ENCODE data around the gene MNAT1.

The MNAT1 gene

DNA sequence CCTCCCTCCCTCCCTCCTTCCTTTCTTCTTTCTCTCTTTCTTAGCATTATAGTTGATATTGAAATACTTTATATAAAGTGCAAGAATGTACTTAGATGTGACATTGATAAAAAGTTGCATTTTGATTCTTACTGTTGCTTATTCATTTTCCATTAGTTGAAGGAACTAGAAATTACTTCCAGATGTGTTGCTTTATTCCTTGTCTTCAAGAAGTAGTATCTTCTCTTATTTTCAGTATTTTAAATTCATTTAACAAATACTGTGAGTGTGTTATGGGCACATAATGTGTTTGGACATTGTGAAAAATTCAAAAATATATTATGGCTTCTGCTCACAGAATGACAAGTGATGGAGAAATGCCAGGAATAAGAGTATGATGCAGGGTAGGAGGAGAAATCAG lies 200.8 kb downstream of the MNAT1 start:
- H3K9me3 ChIP-seq (ENCODE audit: insufficient read depth, low read depth, low read length), result no peaks in the 10 kb centered on the region
- H3K36me3 ChIP-seq (ENCODE audit: insufficient read depth, low read length), result no peaks in the 10 kb centered on the region
- peaks cover 9% of the 10 kb centered on the region for H3K4me1 ChIP-seq (ENCODE audit: insufficient read depth, low read length, poor library complexity, severe bottlenecking)
- no peak overlapping the region for H3K9ac ChIP-seq (ENCODE audit: low read depth, low read length, poor library complexity, severe bottlenecking)
- no peaks in the 10 kb centered on the region for H3K9me2 ChIP-seq (replicated peaks; ENCODE audit: low read depth, low read length)
- peaks cover 5% of the 10 kb centered on the region for H4K20me1 ChIP-seq (ENCODE audit: insufficient read depth, low read length, poor library complexity, severe bottlenecking)
- no peak overlapping the region for H2AFZ ChIP-seq (ENCODE audit: low read length)
- no peaks in the 10 kb centered on the region for H3F3A ChIP-seq (ENCODE audit: low read depth)
- H3K27me3 ChIP-seq (ENCODE audit: insufficient read depth, low read length, poor library complexity, severe bottlenecking), result no peaks in the 10 kb centered on the region
- H3K4me2 ChIP-seq (ENCODE audit: low read depth, low read length, poor library complexity, severe bottlenecking), result no peak overlapping the region
- H3K4me3 ChIP-seq (ENCODE audit: low read length, poor library complexity, severe bottlenecking), result no peak overlapping the region
- H3K79me2 ChIP-seq (ENCODE audit: insufficient read depth, low read length), result no peaks in the 10 kb centered on the region
- TF ChIP-seq EZH2phosphoT487 (IDR thresholded peaks at IDR 0.05; ENCODE audit: borderline replicate concordance), result no peak
- TF ChIP-seq, protein P1, sequence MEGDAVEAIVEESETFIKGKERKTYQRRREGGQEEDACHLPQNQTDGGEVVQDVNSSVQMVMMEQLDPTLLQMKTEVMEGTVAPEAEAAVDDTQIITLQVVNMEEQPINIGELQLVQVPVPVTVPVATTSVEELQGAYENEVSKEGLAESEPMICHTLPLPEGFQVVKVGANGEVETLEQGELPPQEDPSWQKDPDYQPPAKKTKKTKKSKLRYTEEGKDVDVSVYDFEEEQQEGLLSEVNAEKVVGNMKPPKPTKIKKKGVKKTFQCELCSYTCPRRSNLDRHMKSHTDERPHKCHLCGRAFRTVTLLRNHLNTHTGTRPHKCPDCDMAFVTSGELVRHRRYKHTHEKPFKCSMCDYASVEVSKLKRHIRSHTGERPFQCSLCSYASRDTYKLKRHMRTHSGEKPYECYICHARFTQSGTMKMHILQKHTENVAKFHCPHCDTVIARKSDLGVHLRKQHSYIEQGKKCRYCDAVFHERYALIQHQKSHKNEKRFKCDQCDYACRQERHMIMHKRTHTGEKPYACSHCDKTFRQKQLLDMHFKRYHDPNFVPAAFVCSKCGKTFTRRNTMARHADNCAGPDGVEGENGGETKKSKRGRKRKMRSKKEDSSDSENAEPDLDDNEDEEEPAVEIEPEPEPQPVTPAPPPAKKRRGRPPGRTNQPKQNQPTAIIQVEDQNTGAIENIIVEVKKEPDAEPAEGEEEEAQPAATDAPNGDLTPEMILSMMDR (conservative IDR thresholded peaks at IDR 0.05; ENCODE audit: low read length), result no peak

DNA sequence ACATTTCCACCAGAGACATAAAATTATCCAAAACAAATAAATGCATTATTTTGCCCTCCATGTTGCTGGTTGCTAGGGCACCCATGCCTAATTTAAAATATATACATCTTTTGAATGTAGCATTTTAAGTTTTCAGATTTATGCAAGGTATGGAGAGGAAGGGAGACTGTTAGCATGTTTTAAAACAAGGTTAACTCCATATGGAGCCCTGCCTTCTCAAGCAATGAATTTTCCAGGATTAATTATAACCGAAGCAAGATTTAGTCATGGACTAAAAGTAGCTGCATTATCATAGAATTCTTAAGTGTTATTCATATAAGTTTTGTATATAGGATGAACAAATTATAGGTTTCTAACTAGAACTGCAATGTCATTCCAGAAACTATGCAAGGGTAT lies 209.1 kb downstream of the MNAT1 start:
- Histone ChIP-seq H3K27me3 (ENCODE audit: insufficient read depth, low read length, poor library complexity, severe bottlenecking) (no peaks in the 10 kb centered on the region), H3K36me3 (ENCODE audit: insufficient read depth, low read length) (peaks cover 7% of the 10 kb centered on the region; the same call in 1 of the 2 replicates), H3K4me1 (ENCODE audit: insufficient read depth, low read length, poor library complexity, severe bottlenecking) (peaks cover 4% of the 10 kb centered on the region), H3K4me2 (ENCODE audit: low read depth, low read length, poor library complexity, severe bottlenecking) (no peak overlapping the region), H3K4me3 (ENCODE audit: low read length, poor library complexity, severe bottlenecking) (no peak overlapping the region), H3F3A (ENCODE audit: low read depth) (no peaks in the 10 kb centered on the region), H3K9me2 (replicated peaks; ENCODE audit: low read depth, low read length) (no peaks in the 10 kb centered on the region), H2AFZ (ENCODE audit: low read length) (no peak overlapping the region), H3K9ac (ENCODE audit: low read depth, low read length, poor library complexity, severe bottlenecking) (no peak overlapping the region), H3K9me3 (ENCODE audit: insufficient read depth, low read depth, low read length) (no peaks in the 10 kb centered on the region), H4K20me1 (ENCODE audit: insufficient read depth, low read length, poor library complexity, severe bottlenecking) (no peaks in the 10 kb centered on the region), H3K79me2 (ENCODE audit: insufficient read depth, low read length) (no peaks in the 10 kb centered on the region; the same call in 1 of the 2 replicates)
- TF ChIP-seq, protein P1 (conservative IDR thresholded peaks at IDR 0.05; ENCODE audit: low read length), result no peak
- TF ChIP-seq EZH2phosphoT487 (IDR thresholded peaks at IDR 0.05; ENCODE audit: borderline replicate concordance), result no peak

DNA sequence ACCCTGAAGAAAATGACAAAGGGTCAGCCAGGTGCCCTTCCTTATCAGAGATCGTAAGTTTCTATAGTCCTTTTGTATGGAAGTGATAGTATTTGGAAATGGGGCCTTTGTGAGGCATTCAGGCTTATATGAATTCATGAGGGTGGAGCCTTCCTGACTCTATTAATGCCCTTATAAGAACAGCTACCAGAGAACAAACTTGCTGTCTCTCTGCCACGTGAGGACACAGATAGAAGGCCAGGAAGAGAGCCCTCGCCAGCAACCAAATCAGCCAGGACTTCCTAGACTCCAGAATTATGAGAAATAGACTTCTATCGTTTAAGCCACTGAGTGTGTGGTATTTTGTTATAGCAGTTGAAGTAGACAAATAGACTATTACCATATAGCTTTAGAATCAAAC lies 209.6 kb downstream of the MNAT1 start:
- no peaks in the 10 kb centered on the region for H3K9me2 ChIP-seq (replicated peaks; ENCODE audit: low read depth, low read length)
- no peak overlapping the region for H3K4me3 ChIP-seq (ENCODE audit: low read length, poor library complexity, severe bottlenecking)
- H2AFZ ChIP-seq (ENCODE audit: low read length), result no peak overlapping the region
- H3F3A ChIP-seq (ENCODE audit: low read depth), result no peaks in the 10 kb centered on the region
- no peaks in the 10 kb centered on the region for H4K20me1 ChIP-seq (ENCODE audit: insufficient read depth, low read length, poor library complexity, severe bottlenecking)
- H3K27me3 ChIP-seq (ENCODE audit: insufficient read depth, low read length, poor library complexity, severe bottlenecking), result no peaks in the 10 kb centered on the region
- peaks cover 4% of the 10 kb centered on the region for H3K4me1 ChIP-seq (ENCODE audit: insufficient read depth, low read length, poor library complexity, severe bottlenecking)
- H3K79me2 ChIP-seq (ENCODE audit: insufficient read depth, low read length), result no peaks in the 10 kb centered on the region; the same call in 1 of the 2 replicates
- H3K4me2 ChIP-seq (ENCODE audit: low read depth, low read length, poor library complexity, severe bottlenecking), result no peak overlapping the region
- H3K9ac ChIP-seq (ENCODE audit: low read depth, low read length, poor library complexity, severe bottlenecking), result no peak overlapping the region
- TF ChIP-seq EZH2phosphoT487 (IDR thresholded peaks at IDR 0.05; ENCODE audit: borderline replicate concordance), result no peak
- TF ChIP-seq, protein P1 (conservative IDR thresholded peaks at IDR 0.05; ENCODE audit: low read length), result no peak
- H3K9me3 ChIP-seq (ENCODE audit: insufficient read depth, low read depth, low read length), result no peaks in the 10 kb centered on the region
- peaks cover 7% of the 10 kb centered on the region; the same call in 1 of the 2 replicates for H3K36me3 ChIP-seq (ENCODE audit: insufficient read depth, low read length)
